GM18526 (cell line): ENCODE measurements around the gene RNF212.

Experiments used
- POLR2A ChIP-seq: IDR thresholded peaks from 3 replicates; pipeline ENCODE4 v1.6.1; 2011; ENCODE audit not compliant: insufficient read length; ENCODE audit errors: extremely low read depth

Gene RNF212

DNA sequence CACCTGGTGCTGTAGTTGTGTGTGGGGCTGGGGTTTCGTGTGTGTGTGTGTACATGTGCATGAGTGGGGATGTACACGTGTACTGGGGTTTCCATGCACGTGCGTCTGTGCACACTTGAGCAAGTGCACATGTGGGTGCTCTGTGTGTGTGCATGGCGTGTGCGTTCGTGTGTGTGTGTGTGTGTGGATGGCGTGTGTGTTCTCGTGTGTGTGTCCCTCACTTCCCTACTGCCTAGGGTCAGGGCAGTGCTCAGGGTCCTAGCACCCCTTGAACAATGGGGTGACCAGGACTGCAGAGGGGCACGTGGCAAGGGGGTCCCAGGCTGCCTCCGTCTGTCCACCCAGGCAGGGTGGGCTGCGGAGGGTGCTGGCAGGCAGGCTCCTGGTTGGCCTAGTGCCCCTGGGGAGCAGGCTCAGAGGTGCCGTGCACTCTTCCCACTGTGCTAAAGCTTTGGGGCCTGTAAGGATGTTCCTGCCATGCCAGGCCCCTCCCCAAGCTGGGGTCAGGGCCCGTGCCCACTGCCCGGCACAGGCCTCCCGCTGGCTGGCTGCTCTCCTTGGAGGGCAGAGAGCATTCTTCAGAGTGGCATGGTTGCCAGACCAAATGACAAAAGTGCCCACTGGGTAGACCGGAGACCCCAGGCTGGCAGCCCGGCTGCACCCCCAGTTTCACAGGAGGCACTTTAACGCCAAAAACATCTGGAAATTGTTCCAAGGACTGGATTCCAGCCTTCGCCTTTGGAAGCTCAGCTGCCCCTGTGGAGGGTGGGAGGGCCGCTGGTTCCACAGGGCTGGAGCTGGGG is 72.8 kb downstream of the RNF212 start:
- TF ChIP-seq POLR2A = no peak

- no peak for TF ChIP-seq POLR2A
These were observed 73.6 kb downstream of the RNF212 start for GRCh38 chr4:1039493-1040343.

DNA sequence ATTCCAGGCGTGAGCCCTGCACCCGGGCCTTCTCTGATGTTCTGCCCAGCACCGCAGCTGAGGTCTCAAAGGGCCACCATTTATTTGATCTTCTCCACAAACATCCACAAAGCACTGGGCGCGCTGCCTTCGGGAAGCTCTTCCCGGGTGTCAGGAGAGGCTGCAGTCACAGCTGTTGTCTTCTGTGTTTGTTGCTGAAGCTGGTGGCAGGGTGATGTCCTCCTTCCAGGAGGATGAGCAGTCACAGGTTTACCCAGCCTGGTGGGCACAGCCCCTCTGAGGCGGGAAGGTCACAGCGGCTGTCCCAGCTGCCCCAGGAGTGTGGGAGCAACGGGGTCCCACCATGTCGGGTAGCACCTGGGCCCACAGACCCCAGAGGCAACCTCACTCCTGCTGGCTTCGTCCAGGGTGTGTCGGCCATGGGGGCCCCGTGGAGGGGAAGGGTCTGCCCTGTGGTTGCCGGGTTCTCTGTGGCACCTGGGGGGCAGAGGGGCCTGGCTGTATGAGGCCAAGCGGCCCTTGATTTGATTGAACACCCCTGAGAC is 74.3 kb downstream of the RNF212 start:
- TF ChIP-seq POLR2A = no peak

DNA sequence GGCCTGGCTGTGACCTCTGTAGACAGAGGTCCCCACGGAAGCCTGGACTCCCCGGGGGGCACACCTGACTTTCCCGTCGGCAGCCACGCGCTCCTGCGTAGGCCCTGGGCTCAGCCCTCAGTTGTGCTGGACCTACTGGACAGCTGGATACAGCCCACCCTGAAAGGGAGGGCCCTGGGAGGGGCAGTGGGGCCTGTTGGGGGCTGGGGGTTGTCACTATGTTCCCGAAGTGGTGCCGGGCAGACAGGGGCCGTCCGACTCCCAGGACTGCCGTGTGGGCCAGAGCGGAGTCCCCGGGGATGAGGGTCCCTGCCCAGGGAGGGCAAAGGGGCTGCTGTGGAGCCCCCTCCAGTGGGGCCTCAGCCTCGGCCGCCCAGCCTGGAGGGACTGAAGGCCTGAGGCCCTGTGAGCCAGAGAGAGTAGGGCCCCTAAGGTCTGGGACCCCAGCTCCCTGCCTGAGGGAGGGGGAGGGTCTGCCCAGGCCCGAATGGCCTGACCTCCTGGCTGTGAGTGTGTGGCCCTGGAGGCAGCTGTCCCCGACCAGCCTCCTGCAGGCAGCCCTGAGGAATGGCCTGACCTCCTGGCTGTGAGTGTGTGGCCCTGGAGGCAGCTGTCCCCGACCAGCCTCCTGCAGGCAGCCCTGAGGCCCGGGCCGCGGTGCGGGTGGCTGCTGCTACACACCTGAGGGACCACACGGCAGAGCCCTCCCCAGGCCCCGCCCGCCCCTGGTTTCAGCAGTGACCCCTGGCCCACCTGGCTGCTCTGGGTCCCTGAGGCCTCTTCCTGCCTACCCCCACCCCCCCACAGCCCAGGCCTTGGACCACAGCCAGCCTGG is 76.2 kb downstream of the RNF212 start:
- no peak for TF ChIP-seq POLR2A

DNA sequence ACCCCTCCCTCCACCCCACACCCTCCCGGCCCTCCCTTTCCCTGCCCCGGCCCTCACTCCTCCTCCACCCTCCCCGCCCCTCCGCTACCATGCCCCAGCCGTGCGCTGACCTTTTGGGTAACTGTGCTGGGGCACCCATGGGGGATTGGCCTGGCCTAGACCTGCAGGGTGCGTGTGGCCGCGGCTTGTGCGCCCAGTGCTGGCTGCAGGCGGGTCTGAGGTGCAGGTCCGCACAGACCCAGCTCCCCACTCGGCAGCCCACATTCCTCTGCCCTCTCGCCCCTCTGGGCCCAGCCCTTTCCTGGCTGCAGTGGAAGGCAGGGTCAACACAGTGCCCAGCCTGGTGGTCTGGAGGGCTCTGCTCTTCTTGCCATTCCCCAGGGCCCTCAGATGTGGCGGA is 77.3 kb downstream of the RNF212 start:
- no peak for TF ChIP-seq POLR2A

DNA sequence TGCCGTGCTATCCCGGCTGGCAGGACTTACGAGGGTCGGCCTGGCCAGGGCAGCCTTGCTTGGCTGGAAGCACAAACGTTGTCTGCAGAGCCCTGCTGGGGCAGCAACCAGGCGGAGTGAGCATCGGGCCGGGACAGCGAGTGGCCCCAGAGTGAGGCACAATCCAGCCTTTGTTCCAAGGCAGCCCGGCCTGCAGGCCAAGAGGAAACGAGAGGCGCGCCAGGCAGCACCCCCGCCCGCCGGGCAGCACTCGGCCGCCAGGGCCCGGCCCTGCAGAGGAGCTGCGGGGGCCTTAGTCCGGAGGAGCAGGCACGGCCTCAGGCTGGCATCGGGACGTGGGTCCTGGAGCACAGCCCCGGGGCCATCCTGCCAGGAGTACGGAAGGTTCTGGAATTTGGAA is 77.9 kb downstream of the RNF212 start:
- no peak for TF ChIP-seq POLR2A

- no peak for TF ChIP-seq POLR2A
These were observed 79.4 kb downstream of the RNF212 start for GRCh38 chr4:1033840-1034551.

DNA sequence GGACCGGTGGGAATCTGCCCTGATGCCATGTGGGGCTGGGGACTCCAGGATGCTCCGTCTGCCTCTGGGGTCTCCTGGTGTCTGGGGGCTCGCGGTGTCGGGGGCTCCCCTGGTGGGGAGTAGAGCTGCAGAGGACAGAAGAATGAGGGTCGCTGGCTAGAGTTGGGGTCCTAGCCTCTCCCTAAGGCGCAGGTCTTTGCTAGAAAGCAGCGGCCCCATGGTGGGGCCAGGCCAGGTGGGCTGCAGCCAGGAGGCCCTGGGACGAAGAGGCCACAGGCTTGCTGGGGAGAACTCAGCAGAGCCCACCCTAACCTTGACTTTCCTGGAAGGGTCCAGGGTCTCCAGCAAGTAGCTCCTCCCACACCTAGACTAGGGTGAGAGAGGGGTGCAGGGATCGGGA is 80.5 kb downstream of the RNF212 start:
- TF ChIP-seq POLR2A = no peak

DNA sequence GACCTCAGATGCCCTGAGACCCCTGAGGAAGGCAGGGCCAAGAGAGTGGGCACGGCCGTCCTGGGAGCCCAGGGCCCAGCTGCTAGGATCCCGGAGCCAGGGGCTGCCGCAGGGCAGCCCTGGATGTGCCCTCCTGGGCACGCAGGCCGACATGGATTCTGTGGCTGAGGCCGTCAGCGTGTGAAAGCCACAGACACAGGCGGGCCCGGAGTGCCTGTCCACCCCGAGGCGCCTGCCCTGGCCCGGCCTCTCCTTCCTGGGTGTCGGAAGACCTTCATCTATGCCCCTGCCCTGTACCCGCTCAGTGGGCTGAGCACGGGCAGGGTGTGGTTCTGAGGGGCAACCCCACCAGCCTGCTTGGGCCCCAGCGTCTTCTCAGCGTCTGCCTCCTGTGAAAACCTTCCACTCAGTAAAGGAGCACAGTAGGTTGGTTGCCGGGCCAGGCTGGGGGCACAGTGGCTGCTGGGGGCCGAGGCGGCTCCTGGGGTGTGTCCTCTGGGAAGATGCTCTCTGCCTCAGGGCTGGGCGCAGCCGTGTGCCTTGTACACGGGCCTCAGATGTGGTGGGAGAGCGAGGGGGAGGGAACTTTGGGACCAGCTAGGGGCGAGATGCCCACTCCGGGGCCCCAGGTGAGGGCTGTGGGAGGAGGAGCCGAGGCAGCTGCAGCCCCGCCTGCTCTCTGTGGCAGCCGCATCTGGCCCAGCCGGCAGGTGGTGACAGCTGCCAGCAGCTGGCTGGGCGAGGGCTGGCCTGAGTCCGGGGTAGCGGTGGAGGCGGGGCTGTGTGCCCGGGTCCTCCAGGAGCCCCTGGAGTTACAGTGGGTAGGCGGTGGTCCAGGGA is 81.2 kb downstream of the RNF212 start:
- TF ChIP-seq POLR2A = no peak

GRCh38 chr4:1031346-1031745 is 82.0 kb downstream of the RNF212 start:
- no peak for TF ChIP-seq POLR2A

- no peak for TF ChIP-seq POLR2A
These were observed 82.8 kb downstream of the RNF212 start for GRCh38 chr4:1030559-1030958.

- no peak for TF ChIP-seq POLR2A
These were observed 83.3 kb downstream of the RNF212 start for GRCh38 chr4:1030031-1030430.

DNA sequence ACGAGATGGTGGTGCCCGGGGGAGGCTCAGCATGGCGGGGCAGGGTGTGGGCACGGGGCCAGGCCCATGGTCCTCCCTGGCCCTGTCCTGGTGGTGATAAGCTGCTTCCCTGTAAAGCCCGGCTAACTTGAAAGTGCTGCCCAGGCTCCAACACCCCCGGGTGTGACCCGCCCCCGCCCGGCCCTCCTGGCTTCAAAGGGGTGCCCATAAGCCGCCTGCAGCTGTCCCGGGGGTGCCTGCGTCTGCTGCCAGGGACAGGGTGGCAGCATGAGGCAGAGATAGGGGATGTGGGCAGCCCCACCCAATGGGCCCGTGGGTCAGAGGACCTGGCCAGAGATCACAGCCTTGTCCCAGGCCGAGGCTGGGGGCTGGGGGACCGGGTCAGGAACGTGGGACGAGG is 83.8 kb downstream of the RNF212 start:
- no peak for TF ChIP-seq POLR2A

DNA sequence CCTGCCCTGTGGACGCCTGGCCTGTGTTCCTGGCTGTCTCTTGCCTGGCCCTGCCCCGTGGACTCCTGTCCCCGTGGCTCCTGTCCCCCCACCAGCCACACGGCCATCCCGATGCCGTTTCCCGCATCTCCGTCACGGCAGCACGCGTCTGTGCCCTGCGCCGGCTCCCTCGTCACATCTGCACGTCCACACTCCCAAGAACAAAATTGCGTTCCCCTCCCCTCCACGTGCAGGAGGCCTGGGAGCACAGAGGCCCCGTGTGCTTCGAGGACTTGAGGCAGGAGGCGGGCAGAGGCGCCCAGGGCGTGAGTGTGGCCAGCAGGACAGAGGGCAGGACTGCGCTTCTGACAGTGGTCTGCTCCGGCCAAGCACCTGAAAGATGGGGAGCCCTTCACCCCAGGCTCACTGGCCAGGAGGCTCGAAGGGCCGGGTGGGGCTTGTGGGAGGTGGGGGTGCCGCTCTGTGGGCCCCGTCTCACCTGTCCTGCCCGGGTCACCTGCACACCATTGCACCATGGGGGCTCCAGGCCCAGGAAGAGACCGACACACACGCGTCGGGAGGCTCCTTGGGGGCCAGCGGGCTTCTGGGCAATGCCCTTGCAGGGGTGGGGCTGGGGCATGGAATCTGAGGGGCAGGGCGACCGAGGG is 84.7 kb downstream of the RNF212 start:
- TF ChIP-seq POLR2A = no peak

DNA sequence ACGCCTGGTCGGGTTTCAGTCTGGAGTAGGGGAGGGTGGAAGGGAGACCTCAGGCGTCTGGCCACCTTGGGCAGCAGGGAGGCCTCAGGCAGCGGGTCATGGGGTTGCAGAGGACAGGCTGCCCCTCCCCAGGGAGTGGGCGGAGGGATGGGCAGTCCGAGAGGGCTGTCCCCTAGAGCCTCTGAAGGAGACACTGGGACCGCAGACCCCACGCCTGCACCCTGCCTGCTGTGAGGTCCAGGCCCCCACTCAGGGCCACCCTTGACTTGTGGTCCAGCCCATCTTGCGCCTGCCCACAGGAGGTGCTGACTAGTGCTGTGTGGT is 85.5 kb downstream of the RNF212 start:
- no peak for TF ChIP-seq POLR2A
